NCI-H774 (cell line): ENCODE data around the gene MDFI.

Experiments
- DNase-seq: peaks from one replicate; lab custom pipeline; 2025; lab: John Stamatoyannopoulos, UW

MDFI gene

DNA sequence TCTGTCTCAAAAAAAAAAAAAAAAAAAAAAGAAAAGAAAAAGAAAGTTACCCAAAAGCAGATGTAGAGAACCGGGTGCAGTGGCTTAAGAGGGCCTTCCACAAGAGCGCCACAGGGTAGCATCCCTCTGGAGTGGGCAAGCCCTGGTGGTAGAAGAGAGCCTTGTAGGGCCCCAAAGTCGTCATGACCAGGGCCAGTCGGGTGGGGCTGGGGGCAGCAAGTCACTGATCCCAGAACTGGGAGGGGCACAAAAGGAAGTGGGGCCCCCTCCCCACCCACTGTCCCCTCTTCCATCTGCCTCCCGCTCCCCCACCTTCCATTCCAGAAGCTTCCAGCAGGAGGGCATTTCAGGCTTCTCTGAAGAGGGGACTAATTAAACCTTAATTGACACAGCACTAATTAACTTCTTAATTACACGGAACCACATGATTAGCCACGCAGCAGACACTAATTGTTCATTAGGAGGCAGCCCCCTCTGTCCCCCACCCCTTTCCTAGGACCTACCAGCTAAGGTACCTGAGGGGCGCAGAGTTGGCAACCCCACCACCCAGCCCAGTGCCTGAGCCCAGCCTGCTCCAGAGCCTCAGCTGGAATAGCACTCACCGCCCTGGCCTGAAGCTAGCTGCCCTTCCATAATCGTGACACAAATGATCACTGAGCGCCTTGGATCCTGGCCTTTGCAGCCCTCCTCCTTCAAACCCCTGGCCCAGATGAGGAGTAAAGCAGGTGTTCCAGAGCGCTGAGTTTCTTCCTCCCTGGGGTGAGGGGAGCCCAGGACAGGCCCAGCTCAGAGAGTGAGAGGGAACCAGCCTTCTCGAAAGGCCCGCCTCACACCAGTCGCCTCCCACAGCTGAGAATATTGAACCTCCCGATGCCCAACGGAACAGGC is 34.8 kb downstream of the MDFI start:
- DNase-seq: no peak

DNA sequence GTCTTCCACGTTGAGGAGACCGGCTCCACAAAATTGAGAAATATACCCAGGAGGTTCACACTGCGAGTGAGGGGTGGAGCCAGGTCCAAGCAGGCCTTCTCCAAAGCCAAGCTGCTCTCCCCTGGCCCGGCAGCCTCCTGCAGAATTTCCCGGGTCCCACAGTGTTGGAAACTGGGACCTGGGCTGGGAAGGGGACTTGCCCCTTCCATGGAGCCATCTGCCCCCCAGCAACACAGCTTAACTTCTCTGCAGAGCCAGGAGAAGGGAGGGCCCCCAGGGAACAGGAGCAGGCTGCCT is 35.4 kb downstream of the MDFI start:
- DNase-seq: no peak

DNA sequence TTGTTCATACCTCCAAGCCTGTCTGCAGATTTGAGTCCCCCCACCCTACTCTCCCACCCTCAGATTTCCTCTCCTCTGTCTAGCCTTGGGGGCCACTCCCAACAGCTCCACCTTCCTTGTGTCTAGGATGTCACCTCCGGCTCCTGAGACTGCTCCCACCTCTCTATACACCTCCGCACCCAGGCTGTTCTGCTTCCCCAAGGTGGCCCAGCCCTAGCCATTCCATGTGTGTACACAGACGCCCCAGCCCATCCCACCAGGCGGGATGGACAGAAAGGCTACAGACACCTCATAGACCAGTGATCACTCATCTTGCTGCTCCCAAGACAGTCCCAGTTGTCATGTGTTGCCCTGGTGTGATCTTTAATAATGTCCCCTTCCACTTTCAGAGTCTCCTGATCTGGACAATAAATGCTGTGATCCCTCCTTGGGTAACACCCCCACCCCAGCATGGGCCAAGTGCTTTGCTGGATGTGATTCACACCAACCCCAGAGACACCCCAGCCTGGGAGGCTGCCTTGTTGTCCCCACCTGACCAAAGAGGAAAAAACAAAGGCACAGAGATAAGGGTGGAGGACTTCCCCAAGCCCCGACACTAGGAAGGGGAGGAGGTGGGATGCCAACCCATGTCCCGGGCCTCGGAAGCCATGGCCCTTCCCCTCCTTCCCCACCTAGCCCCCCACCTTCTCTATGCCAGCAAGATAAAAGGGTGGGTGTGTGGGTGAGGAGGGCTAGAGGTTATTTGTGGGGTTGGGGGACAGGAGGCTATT is 36.1 kb downstream of the MDFI start:
- DNase-seq: no peak

GRCh38 chr6:41675176-41675775 is 37.0 kb downstream of the MDFI start:
- DNase-seq: no peak

GRCh38 chr6:41675992-41676391 is 37.7 kb downstream of the MDFI start:
- no peak for DNase-seq

GRCh38 chr6:41676431-41676830 is 38.2 kb downstream of the MDFI start:
- no peak for DNase-seq

GRCh38 chr6:41677124-41677921 is 39.1 kb downstream of the MDFI start:
- DNase-seq: no peak

DNA sequence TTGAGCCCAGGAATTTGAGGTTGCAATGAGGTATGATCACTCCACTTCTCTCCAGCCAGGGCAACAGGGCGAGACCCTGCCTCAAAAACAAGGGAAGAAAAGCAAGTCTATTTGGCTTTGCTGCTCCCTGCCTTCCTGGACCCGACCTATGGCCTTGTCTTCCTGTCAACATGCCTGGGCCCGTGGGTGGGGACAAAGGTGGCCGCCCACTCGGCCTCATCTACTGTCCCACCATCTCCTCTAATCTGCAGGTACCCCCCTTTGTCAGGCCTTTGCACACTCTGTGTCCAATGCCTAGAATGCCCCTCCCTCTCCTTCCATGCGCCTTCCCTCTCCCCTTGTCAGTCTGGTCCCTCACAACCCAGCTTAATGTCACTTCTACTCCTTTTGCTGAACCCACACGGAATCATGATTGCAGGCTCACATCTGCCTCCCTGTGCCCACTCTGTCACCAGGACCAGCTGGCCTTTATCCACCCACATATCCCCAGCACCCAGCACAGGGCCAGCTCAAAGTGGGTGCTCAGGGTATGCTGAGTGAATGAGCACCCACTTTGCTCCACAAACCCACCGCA is 40.3 kb downstream of the MDFI start:
- DNase-seq: no peak

DNA sequence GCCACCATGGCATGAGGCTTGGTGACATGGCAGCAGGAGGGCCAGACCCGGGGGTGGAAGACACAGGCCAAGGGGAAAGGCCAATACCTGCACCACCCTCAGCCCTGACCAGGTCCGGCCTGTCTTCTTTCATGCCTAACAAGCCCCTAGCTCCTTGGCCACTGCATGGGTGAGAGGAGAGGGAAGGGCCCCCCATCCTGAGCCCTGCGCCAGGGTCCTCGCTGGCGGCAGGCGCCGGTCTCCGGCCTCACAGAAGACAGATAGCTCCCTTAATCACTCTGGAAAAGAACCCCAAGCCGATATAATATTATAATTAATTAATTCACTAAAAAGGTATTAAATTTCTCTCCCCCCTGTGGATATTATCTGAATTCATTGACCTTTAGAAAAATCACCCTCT is 41.4 kb downstream of the MDFI start:
- no peak for DNase-seq

GRCh38 chr6:41680182-41680965 is 42.1 kb downstream of the MDFI start:
- DNase-seq: no peak

- DNase-seq: peak; percentile 70
Measured at GRCh38 chr6:41682056-41682477, 43.8 kb downstream of the MDFI start.

- DNase-seq: no peak
Measured at GRCh38 chr6:41682497-41683272, 44.4 kb downstream of the MDFI start.

DNA sequence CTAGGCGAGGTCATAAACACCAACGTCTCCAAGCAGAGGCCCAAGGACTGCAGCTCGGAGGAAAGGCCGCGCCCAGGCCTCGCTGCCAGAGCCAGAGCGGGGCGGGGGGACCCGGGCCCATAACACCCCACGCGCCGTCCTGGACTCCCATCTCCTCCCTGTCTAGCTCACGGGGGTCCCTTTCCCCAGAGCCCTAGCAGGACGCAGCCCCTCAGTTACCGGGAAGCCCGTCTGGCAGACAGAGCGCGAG is 44.9 kb downstream of the MDFI start:
- no peak for DNase-seq

- no peak for DNase-seq
Measured at GRCh38 chr6:41683523-41684310, 45.4 kb downstream of the MDFI start.

DNA sequence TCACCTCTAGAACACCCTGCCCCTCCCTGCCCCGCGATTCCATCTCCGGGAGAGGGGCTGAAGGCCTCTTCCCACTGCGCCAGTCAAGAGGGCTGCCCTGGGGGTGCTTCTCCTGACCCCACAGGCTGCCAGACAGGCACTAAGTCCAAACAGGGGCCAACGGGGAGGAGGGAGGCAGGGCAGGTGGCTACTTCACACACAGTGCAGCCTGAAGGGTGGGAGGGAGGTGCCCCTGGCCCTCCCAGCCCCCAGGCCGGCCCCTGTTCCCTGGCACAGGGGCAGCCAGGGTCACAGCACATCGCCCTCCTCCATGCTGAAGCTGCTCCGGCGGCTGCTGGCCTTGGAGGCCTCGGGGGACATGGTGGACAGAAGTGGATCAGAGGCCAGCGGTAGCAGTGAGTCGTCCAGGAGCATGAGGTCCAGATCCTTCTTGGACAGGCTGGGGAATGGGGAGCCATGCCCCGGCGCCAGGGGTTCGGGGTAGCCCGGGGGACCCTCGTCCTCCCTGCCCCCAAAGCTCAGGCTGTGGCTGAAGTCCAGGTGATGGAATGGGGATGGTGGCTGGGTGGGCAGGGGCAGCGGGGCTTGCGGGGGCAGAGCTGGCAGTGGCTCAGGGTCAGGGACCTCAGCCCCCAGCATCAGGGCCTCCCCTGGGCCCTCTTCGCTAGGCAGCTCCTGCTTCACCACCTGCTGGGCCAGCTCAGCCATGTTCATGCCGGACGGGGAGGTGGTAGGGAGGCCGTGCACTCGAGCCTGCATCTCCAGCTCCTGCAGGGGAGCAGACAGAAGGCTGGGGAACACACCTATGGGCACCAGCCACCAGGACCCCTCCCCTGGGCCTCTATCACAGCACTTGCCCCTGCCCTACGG is 46.3 kb downstream of the MDFI start:
- DNase-seq: no peak

GRCh38 chr6:41685641-41686380 is 47.5 kb downstream of the MDFI start:
- no peak for DNase-seq

- no peak for DNase-seq
Measured at GRCh38 chr6:41687501-41688175, 49.4 kb downstream of the MDFI start.
